OCI-LY3 (cell line): ENCODE results near the gene BEGAIN.

Experiments
- EZH2phosphoT487 ChIP-seq: fragments of 200-600 bp; shearing (Covaris generic); IDR thresholded peaks from 2 replicates; pipeline ENCODE4 v1.6.1; 2018; ENCODE audit warnings: antibody characterized with exemption, mixed run types, low read depth
- TF ChIP-seq, protein P1 (sequence below): fragments of 200-600, 300-600 bp; sonication (generic); IDR thresholded peaks from 2 replicates; pipeline ENCODE4 v1.5.1; 2014; ENCODE audit warnings: antibody characterized with exemption, low read length, low read depth

DNA sequence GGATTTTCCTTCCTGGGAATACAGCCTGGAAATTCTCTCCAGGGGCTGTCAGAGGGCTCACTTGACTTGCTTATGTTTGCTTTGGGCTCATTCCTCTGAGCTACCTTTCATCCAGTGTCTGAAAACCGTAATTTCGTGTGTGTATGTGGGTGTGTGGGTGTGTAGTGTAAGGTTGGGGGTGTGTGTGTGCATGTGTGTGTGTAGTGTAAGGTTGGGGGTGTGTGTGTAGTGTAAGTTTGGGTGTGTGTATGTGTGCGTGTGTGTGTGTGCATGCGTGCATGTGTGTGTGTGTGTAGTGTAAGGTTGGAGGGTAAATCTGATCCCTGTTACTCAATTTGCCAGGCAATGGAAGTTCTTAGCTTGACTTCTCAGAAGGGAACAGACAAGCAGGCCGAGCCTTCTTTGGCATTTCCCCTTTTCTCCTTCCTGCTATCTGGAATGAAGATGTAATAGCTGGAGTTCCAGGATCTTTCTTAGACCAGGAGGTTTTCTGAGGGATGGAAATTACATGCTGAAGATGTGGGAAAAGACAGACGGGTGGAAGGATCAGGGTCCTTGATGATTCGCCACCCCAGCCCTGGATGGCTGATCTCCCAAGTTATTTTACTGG is 15.5 kb upstream of the BEGAIN start:
- TF ChIP-seq, protein P1, sequence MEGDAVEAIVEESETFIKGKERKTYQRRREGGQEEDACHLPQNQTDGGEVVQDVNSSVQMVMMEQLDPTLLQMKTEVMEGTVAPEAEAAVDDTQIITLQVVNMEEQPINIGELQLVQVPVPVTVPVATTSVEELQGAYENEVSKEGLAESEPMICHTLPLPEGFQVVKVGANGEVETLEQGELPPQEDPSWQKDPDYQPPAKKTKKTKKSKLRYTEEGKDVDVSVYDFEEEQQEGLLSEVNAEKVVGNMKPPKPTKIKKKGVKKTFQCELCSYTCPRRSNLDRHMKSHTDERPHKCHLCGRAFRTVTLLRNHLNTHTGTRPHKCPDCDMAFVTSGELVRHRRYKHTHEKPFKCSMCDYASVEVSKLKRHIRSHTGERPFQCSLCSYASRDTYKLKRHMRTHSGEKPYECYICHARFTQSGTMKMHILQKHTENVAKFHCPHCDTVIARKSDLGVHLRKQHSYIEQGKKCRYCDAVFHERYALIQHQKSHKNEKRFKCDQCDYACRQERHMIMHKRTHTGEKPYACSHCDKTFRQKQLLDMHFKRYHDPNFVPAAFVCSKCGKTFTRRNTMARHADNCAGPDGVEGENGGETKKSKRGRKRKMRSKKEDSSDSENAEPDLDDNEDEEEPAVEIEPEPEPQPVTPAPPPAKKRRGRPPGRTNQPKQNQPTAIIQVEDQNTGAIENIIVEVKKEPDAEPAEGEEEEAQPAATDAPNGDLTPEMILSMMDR: no peak
- no peak for TF ChIP-seq EZH2phosphoT487
